Retinal pigment epithelial cell (primary cell): ENCODE results near the gene GAREM1.

Source experiments
- DNase-seq: peaks from one replicate; pipeline ENCODE4 v3.0.0-alpha.2; 2010; ENCODE audit warnings: low read depth
- H3K4me3 ChIP-seq: 2 replicates; pipeline ENCODE4 v1.5.1; 2011; ENCODE audit warnings: mild to moderate bottlenecking, low read length, control low read depth, moderate library complexity
- TF ChIP-seq, protein P1 (sequence below): conservative IDR thresholded peaks from 2 replicates; pipeline ENCODE4 v1.5.1; 2011; ENCODE audit warnings: low read depth, low read length, control low read depth, inconsistent platforms

GAREM1 gene

DNA sequence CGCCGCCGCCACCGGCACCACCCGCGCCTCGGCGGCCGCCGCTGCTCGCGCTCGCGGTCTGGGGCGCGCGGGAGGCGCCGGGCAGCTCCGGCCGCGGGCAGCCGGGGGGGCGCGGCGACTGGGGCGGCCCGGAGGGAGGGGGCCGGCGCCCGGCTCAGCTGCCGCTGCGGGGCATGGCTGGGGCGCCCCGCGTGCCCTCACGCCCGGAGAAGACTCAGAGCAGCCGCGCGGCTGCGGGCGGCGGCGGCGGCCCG is 295 bp downstream of the GAREM1 start:
- TF ChIP-seq, protein P1, sequence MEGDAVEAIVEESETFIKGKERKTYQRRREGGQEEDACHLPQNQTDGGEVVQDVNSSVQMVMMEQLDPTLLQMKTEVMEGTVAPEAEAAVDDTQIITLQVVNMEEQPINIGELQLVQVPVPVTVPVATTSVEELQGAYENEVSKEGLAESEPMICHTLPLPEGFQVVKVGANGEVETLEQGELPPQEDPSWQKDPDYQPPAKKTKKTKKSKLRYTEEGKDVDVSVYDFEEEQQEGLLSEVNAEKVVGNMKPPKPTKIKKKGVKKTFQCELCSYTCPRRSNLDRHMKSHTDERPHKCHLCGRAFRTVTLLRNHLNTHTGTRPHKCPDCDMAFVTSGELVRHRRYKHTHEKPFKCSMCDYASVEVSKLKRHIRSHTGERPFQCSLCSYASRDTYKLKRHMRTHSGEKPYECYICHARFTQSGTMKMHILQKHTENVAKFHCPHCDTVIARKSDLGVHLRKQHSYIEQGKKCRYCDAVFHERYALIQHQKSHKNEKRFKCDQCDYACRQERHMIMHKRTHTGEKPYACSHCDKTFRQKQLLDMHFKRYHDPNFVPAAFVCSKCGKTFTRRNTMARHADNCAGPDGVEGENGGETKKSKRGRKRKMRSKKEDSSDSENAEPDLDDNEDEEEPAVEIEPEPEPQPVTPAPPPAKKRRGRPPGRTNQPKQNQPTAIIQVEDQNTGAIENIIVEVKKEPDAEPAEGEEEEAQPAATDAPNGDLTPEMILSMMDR, result no peak
- H3K4me3 ChIP-seq, result peak overlapping the region; percentile 65

DNA sequence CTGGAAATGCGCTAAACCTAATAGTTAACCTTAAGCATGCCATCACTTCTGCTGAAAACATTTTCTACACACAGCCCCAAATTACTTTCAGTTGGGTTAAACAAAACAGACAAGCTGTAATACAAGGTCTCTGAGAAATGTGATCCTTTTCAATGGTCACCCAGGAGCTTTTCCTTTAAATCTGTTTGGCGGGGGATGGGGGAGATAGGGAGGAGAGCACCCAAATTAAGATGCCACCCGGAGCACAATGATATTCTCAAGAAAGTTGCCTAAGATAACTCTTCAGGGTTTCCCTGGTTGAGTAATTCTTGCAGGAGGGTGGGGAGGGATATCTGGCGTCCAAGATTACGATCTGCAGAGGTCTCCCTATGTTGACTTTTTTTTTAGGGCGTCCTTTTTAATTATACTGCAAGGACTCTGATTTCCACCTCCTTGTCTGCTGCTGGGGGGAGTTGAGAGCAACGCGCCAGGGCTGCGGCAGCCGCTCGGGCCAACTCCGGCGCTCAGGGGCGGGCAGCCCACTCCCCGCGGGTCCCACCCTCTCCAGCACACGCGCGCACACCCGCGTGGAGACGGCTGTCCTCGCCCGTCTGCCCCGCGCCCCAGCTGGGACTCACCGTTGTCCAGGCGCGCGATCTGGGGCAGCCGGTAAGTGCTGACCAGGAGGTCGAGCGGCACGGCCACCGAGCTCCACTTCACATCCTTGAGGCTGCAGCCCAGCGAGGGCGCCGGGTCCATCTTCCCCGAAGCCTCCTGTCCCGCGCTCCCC is 807 bp downstream of the GAREM1 start:
- H3K4me3 ChIP-seq, result peak overlapping the region; percentile 65
- DNase-seq, result no peak
- TF ChIP-seq, protein P1, result no peak

More for the DNA sequence above, 295 bp downstream of the GAREM1 start:
- DNase-seq, result no peak

DNA sequence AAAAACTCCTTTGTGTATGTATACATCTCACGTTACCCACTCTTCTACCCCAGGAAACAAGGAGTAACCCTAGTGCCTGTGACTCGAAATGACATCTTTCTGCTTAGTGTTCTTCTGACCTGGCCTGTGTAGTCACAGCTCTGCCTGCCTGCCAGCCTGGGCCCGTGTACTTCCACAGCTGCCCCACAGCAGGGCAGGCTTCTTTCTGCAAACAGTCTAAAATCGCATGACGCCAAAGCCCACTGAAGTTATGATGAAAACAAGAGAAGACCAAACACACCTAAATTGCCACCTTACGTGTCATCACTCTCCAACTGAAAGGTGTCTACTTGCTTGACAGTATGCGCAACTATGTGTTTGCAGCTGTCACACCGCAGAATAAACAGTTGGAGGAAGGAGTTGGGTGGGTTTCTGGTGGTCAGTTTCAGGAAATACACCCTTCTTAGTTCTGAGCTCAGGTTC is 1.5 kb downstream of the GAREM1 start:
- no peak for DNase-seq
- TF ChIP-seq, protein P1, result peak; percentile 39
- H3K4me3 ChIP-seq, result peak overlapping the region; percentile 65

DNA sequence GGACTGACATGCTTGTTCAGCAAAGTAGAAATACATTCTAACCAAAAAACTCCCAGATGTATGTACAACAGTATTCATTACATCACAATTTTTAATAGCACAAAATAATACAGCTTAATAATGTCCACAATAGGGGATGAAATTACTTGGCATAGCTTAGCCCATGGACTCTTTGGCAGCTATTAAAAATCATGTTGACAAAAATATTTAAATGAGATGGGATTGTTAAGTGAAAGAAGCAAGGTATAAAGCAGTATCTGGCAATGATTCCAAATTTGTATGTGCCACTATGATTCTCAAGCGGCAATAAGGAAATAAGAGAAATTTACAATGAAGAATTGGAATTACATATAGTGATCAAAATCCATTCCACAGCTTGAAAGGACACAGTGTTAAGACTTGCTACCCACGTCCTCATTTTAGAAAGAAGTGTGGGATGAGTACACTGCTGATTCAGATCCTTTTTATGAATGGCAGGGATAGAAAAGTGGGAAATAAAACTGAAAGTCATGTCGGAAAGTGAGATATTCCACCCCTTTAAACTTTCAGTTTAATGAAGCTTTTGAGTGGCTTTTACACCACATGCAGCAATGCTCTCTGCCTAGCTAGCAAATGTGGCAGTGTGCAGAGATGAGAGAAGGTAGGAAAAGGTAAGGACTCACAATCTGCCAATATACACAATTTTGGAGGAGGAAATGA is 2.4 kb downstream of the GAREM1 start:
- H3K4me3 ChIP-seq, result no peak overlapping the region
- TF ChIP-seq, protein P1, result no peak
- DNase-seq, result no peak

DNA sequence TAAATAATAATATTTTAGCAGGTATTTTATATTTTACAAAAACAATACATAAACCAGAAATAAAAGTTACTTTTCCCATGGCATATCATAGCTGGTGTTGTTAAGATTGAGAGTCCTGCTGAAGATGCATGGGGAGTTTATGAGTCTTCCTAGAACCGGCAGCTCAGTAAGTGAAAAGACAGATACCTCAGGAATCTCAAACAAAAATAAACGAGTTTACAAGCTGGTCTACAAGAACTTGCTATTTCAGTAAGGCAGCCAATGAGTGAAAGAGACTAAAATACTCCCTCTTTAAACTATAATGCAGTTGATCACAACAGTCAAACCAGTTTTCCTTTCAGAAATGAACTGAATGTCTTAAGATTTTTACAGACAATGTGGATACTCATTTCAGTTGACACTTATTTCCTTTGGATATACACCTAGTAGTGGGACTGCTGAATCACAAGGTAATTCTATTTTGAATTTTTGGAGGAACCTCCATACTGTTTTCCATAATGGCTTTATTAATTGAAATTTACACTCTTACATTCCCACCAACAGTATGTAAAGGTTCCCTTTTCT is 8.9 kb downstream of the GAREM1 start:
- no peak overlapping the region for H3K4me3 ChIP-seq
- TF ChIP-seq, protein P1, result peak; percentile 21
- DNase-seq, result no peak

DNA sequence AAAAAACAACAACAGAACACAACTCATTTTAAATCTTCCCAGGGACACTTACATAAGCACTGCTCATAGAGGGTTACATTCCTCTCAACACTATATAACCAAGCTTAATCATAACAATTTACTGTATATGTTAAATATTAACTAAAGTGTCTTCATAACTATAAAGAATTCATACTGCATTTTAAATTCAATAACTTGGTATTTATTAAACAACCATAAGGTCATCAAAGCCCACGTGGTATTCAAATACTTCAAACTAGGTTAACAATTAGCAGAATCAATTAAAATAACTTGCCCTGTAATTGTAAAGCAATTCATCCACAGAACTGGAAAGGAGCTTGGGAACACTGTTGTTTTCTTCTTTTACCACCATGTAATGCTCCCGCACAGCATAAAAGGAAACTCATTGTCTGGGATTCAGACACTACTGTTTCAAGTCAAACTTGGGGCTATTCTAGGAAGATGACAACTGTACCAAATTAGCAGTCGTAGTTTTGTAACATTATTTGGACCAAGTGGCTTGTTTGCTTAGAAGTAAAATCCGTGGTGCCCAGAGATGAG is 10.4 kb downstream of the GAREM1 start:
- no peak for DNase-seq
- no peak overlapping the region for H3K4me3 ChIP-seq
- TF ChIP-seq, protein P1, result no peak
